Embryonic facial prominence (tissue), 1 donor: ENCODE data around the gene C16orf92.
"Not testable (repeated sequence)": the region's sequence is repeated elsewhere in the genome, so short reads cannot be mapped to it uniquely, and the experiment has no call there.

Source experiments
- DNase-seq: peaks from one replicate; pipeline ENCODE4 v3.0.0-alpha.2; 2016; ENCODE audit errors: extremely low spot score

C16orf92 gene

GRCh38 chr16:30025574-30025973 lies 2.6 kb downstream of the C16orf92 start:
- no peak for DNase-seq

GRCh38 chr16:30026449-30026848 lies 3.5 kb downstream of the C16orf92 start:
- DNase-seq = no peak

- no peak for DNase-seq
Measured at GRCh38 chr16:30027588-30028437, 4.8 kb downstream of the C16orf92 start.

GRCh38 chr16:30028438-30029076 lies 5.6 kb downstream of the C16orf92 start:
- no peak for DNase-seq

- DNase-seq = no peak
Measured at GRCh38 chr16:30030011-30030685, 7.2 kb downstream of the C16orf92 start.

- no peak for DNase-seq
Measured at GRCh38 chr16:30030841-30031413, 7.9 kb downstream of the C16orf92 start, which contains the start of gene TLCD3B. TLCD3B (minus strand) TSS chr16:30031271; CDS start chr16:30030527, 744 bp downstream.

- no peak for DNase-seq
Measured at GRCh38 chr16:30031477-30031918, 8.5 kb downstream of the C16orf92 start.

- no peak for DNase-seq
Measured at GRCh38 chr16:30032083-30032819, 9.3 kb downstream of the C16orf92 start.

- no peak for DNase-seq
Measured at GRCh38 chr16:30033270-30033669, 10.3 kb downstream of the C16orf92 start.

- no peak for DNase-seq
Measured at GRCh38 chr16:30040221-30040620, 17.2 kb downstream of the C16orf92 start.

- DNase-seq = not testable (repeated sequence)
Measured at GRCh38 chr16:30040690-30041089, 17.7 kb downstream of the C16orf92 start.

GRCh38 chr16:30041841-30042240 lies 18.8 kb downstream of the C16orf92 start:
- DNase-seq = no peak

GRCh38 chr16:30046178-30046577 lies 23.2 kb downstream of the C16orf92 start:
- no peak for DNase-seq

- DNase-seq = no peak
Measured at GRCh38 chr16:30046588-30046987, 23.6 kb downstream of the C16orf92 start.

GRCh38 chr16:30049871-30050270 lies 26.9 kb downstream of the C16orf92 start:
- no peak for DNase-seq

GRCh38 chr16:30051518-30051917 lies 28.5 kb downstream of the C16orf92 start:
- DNase-seq = no peak

GRCh38 chr16:30052671-30053372 lies 29.8 kb downstream of the C16orf92 start:
- peak; percentile 80 for DNase-seq

GRCh38 chr16:30053376-30054015 lies 30.5 kb downstream of the C16orf92 start:
- no peak for DNase-seq

GRCh38 chr16:30054451-30054850 lies 31.5 kb downstream of the C16orf92 start:
- DNase-seq = no peak

- DNase-seq = no peak
Measured at GRCh38 chr16:30054959-30055553, 32.1 kb downstream of the C16orf92 start.
